GM18526 (cell line): Measurements from ENCODE around the gene DNTTIP2.
A peak's percentile ranks its signal among the peaks of the same experiment; 100 is the strongest.

Experiments used
- POLR2A ChIP-seq: IDR thresholded peaks from 3 replicates; pipeline ENCODE4 v1.6.1; 2011; ENCODE audit not compliant: insufficient read length; ENCODE audit errors: extremely low read depth

Gene DNTTIP2

DNA sequence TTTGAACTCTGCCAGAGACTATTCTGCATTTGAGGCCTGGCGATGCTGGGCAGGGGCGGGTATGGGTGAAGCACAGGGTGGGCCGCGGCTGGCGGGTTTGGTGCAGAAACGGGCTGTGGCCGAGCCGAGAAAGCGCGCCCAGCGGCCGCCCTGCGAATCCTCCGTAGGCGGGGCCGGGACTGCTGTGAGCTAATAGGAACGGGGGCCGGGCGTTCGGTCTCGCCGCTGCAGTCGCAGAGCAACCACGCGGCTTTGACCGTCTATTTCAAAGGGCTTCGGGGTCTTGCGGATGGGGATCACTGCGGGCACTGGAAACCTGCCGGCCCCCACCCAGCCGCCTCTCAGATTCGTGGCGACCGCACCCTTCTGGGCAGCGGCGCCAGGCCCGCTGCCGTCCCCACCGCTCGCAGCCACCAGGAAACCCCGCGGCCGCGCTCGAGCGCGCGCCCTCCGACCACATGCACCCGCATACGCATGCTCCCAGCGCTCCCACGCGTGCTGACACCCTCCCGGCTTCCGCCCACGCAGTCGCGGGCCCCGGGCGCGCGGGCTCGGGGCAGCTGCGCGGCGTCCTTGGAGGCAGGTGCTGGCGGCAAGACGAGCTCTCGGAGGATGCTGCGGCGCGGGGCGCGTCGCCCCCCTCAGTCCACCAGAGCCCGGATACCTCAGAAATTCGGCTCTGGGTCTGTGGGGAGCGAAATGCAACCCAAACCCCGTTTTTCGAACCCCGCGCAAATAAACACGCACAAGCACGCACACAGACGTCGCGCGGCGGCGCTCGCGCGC, 32.6 kb downstream of the DNTTIP2 start:
- peak; percentile 36 for TF ChIP-seq POLR2A

DNA sequence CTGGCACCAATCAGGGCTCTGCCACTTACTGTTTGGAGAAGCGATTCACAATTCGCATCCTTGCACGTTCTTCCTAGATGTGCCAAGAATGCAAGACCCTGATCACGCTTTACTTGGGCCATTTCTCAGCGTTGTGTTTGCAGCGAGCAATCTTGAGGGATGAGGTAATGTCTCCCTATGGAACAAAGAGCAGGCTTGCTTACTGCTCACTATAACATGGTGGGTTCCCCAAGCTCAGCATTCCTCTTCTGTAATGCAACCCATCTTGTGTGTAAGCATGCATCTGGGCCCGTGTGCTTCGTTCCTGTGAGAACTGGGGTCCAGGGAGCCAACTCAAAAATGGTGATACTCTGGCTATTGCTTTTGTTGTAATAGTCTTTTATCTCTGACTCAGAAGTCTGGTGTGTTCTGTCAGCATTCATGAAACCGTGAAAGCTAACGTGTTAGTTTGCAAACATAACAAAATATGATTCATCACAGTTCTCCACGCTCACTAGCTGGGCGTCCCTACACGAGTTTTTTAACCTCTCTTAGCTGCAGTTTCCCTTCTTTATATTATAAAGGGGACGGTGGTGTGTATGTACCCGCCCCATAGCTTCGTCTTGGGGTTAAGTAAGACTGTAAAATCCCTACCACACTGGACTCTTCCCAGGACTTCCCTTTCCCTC, 33.3 kb downstream of the DNTTIP2 start:
- no peak for TF ChIP-seq POLR2A

DNA sequence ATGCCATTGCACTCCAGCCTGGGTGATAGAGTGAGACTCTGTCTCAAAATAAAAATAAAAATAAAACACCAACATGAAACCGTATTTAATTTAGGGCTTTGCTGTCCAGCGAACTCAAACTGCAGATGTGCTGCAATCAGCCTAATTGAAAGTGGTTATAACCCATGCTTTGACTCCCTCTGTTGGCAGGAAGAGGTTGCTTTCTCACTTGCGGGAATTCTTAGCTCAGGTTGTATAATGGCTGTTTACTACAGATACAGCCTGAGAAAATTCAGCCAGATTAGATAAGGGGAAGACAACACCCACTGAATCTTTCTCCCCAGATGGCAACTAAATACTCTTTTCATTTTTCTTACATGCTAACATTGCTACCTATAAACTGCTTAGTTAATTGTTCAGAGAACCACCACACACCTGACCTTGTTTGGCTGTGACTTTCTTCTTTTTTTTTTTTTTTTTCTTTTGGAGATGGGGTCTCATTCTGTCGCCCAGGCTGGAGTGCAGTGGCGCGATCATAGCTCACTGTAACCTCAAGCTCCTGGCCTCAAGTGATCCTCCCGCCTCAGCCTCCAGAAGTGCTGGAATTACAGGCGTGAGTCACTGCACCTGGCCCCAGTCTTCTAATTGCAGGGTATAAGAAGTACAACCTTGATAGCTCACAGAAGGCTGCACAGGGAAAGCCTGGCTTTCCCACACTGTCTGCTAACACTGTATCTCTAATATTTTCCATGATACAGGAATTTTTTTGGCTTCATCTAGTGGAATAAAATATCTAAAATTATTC, 34.6 kb downstream of the DNTTIP2 start:
- TF ChIP-seq POLR2A, result no peak

DNA sequence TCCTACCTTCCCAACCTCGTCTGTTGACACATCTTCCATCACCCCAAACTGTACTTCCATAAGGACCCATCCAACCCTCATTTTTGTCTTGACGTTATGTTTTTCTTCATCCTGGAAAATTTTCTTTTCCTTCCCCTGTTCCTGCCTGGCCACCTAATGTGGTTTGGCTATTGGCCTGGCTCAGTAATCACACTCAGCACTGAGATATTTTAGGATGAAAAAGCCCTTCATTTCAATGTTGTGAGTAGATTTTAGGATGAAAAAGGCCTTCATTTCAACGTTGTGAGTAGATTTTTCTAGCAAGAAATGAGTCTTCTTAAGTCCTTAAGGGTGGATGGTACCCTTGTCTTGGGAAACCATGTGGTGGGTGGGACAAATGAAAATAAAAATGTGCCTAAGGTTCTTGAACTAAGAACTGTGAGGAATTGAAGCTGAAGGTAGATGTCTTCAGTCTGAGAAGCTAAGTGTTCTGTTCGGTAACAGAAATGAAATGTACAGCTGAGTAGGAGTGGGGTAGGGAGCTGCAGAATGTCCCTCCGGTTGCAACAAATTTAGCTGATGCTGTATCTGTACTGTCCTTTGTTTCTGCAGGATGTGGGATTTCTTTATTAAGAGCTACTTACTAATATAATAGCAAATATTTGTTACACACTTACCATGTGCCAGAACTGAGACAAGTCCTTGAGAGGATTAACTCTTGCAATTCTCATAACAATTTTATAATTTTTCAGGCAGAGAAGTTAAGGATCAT, 36.1 kb downstream of the DNTTIP2 start:
- no peak for TF ChIP-seq POLR2A

DNA sequence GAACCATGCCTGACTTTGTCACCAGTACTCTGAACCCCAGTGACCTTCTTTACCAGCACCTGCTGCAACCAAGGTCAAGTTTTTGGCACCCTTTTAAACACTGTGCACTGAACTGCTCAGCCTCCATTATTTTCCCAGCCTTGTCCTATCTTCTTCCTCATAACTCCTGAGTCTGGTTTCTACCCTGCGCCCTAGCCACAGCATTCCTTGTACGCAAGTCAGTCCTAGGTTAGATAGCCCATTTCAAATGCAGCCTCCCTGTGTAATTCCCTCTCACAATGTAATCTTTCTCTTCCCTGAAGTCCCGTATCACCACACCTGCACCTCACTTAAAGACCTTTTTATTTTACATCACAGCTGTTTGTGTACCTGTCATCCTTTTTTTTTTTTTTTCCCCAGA, 37.2 kb downstream of the DNTTIP2 start:
- TF ChIP-seq POLR2A, result no peak

DNA sequence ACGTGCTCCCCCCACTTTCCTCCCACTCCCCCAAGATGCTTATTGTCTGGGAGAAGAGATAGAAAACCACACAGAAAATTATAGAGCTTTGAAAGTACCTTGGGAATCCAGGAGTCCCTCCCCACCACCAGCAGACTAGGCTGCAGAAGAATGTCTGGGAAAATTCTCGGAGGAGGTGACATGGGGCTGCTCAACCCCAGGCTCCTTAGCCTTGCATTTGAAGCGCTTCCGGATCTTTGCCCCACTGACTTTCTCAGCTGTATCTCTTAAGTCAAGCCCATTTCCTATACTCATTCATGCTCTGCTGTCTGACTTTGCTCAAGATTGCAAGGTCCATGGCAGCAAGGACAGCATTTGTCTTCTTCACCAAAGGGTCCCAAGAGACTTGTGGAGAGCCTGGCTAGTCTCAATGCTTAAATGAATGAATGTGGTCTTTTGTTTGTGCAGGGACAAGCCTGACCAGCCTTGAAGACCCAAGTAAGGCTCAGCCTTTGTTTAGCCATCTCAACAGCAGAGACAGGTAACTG, 38.0 kb downstream of the DNTTIP2 start:
- no peak for TF ChIP-seq POLR2A

DNA sequence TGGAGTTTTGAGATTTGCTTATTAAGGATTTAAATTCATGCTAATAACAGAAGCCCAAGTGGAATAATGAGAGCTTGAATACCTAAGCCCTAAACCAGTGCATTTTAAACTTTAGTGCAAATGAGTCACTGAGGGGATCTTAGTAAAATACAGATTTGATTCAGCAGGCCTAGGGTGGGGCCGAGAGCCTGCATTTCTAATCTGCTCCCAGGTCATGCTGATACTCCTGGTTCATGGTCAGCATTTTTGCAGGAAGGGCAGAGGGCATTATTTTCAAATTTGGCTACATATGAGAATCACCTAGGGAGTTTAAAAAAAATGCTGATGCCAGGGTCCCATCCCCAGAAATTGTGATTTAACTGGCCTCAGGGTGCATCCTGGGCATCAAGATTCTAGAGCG, 39.3 kb downstream of the DNTTIP2 start:
- no peak for TF ChIP-seq POLR2A

DNA sequence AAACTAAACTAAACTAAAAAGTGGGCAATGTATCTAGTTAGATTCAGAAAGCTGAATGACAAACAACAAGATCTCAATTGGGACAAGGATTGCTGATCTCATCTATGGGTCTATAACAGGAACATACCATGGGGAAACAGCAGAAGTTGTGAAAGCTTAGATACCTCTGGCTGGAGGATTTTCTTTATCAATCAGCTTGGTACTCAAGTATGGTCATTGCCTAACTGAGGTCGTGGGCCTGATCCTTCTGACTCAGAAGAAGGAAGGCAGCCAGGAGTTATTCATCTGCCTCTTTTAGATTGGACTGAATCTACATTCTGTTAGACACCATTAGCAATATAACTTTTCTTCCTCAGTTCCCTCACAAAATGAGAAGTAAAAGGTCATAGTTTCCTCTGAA, 39.7 kb downstream of the DNTTIP2 start:
- TF ChIP-seq POLR2A, result no peak

DNA sequence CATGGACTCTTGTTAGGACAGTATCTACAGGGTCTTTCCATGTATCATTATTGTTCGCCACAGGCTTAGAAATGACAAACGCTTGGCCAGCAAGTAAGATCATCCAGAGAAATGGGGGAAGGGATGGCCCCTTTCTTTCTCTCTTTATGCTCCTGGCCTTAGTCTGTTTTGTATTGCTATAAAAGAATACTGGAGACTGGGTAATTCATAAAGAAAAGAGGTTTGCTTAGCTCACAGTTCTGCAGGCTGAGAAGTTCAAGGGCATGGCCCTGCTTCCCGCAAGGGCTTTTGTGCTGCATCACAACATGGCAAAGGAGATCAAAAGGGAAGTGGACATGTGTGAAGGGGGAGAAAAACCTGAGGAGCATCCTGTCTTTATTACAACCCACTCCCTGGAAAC, 41.0 kb downstream of the DNTTIP2 start:
- TF ChIP-seq POLR2A, result no peak

DNA sequence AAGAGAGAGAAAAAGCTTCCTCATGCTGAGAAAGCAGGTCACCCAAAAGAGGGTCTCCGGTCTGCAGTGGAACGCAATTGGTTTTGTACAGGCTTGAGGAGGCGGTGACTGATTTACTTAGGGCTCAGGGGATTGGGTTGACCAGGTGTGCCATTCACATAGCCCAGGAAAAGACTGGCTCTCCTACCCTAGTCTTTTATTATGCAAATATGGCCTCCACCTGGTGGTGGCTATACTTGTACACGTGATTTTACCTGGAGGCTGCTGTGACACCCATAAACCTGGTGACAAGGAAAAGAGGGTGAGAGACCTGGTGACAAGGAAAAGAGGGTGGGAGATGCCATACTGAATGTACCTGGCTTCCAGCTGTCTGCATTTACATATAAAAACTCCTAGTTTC, 49.9 kb downstream of the DNTTIP2 start:
- no peak for TF ChIP-seq POLR2A

DNA sequence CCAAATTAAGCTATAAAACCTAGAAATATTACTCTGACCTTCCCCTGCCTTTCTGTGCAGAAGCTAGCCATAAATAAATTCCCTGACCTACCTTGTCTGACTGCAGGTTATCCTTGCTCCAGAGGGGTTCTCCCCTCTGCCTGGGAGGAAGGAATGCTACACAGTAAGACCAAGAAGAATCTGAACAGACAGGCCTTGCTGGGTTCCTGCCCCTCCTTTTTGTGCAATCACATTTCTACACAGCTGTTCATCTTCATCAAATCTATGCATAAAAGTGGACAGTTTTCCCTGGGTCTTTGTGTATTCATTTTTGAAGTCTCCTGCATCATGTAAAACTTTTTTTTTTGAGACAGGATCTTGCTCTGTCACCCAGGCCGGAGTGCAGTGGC, 50.6 kb downstream of the DNTTIP2 start:
- no peak for TF ChIP-seq POLR2A

DNA sequence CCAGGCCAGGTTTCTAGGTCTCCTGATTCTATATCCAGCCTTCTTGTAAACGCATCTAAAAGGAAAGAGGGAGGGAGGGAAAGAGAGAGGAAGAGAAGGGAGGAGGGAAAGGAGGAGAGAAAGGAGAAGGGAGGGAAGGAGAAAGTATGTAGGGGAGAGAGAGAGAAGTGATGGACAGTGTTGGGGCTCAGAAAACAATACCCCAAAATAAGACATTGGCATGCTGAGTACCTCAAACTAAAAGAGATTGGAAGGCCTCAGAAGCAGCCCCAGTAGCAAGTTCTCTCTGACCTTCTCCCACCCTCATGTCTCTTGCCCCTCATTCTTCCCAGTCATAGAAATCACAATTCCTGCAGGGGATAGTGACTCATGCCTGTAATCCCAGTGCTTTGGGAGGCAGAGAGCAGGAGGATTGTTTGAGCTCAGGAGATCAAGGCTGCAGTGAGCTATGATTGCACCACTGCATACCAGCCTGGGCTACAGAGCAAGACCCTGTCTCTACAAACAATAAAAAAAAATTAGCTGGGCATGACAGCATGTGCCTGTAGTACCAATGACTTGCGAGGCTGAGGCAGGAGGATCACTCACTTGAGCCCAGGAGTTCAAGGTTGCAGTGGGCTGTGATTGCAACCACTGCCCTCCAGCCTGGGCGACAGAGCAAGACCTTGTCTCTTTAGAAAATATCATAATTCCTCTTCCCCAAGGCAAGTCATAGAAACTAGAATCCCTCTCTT, 51.2 kb downstream of the DNTTIP2 start:
- no peak for TF ChIP-seq POLR2A

DNA sequence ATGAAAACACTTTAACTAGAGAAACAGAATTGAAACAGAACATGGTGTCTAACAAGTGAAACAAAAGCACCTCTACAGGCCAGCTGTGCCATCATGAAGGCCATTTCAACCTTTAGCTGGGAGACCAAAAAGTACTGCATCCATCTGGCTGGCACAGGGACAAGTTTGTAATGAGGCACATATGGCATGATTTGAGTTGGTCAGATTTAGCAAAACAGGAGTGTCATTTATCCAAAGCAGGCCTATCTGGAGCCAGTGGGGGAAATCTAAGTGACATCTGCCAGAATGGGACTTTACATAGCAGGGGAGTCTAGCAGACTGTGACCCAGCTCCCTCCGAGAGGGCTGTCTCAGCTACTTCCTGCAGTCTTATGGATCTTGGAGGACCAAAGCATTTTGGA, 51.9 kb downstream of the DNTTIP2 start:
- no peak for TF ChIP-seq POLR2A

DNA sequence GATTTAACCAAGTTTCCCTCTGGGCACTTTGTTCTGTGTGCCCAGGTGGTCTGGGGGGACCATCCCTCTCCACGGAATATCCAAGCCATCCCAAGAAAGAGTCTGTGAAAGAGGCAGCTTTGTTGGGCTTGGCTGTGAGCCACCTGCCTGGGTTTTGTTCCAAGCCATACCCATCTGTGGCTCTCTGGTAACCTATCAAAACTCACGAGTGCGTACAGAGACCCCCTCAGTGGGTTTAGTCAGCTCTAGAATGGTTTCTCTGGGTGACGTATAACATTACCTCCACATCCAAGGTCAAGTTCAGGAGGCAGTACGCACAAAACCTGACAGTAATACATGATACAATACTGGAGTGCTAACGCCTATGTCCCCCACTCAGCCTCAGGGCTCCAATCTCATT, 54.2 kb downstream of the DNTTIP2 start:
- no peak for TF ChIP-seq POLR2A
